HG02943 (cell line): ENCODE data around the gene GET3.

ENCODE experiments used
- ATAC-seq: cut with Tn5 transposase; IDR thresholded peaks from one replicate; pipeline ENCODE4 v1.9.1; 2021; ENCODE audit warnings: mild to moderate bottlenecking, low read depth, moderate library complexity; ENCODE audit not compliant: unreplicated experiment

Gene GET3

GRCh38 chr19:12749938-12750521 lies 12.7 kb downstream of the GET3 start:
- ATAC-seq: no peak

- no peak for ATAC-seq
These were observed 13.6 kb downstream of the GET3 start for GRCh38 chr19:12750851-12751250.

- ATAC-seq: no peak
These were observed 14.3 kb downstream of the GET3 start, which contains the start of gene BEST2 for GRCh38 chr19:12751635-12752034. TSS of gene BEST2 (plus strand) at chr19:12751791. CDS start at chr19:12752593, 802 bp downstream.

GRCh38 chr19:12752056-12752781 lies 14.9 kb downstream of the GET3 start:
- no peak for ATAC-seq

GRCh38 chr19:12754465-12755196 lies 17.3 kb downstream of the GET3 start:
- no peak for ATAC-seq

GRCh38 chr19:12756150-12756883 lies 19.0 kb downstream of the GET3 start:
- ATAC-seq: no peak

- no peak for ATAC-seq
These were observed 20.4 kb downstream of the GET3 start for GRCh38 chr19:12757544-12758274.

GRCh38 chr19:12759686-12760085 lies 22.4 kb downstream of the GET3 start:
- no peak for ATAC-seq

GRCh38 chr19:12763100-12763499 lies 25.8 kb downstream of the GET3 start:
- ATAC-seq: no peak

- no peak for ATAC-seq
These were observed 27.4 kb downstream of the GET3 start for GRCh38 chr19:12764698-12765097.

GRCh38 chr19:12766051-12766521 lies 28.8 kb downstream of the GET3 start:
- no peak for ATAC-seq

- ATAC-seq: no peak
These were observed 29.9 kb downstream of the GET3 start for GRCh38 chr19:12767150-12767549.

- ATAC-seq: no peak
These were observed 30.4 kb downstream of the GET3 start for GRCh38 chr19:12767666-12768065.

GRCh38 chr19:12769689-12770088 lies 32.4 kb downstream of the GET3 start:
- no peak for ATAC-seq

- ATAC-seq: no peak
These were observed 33.6 kb downstream of the GET3 start for GRCh38 chr19:12770922-12771321.

- no peak for ATAC-seq
These were observed 35.0 kb downstream of the GET3 start for GRCh38 chr19:12772323-12772722.

- no peak for ATAC-seq
These were observed 36.3 kb downstream of the GET3 start for GRCh38 chr19:12773571-12773970.

GRCh38 chr19:12774588-12775555 lies 37.6 kb downstream of the GET3 start, which contains the start of gene HOOK2:
TSS of gene HOOK2 (minus strand) at chr19:12775552. CDS start at chr19:12775449, 103 bp downstream.
- ATAC-seq: peak; percentile 10
